CD4-positive, alpha-beta memory T cell (primary cell): ENCODE measurements around the gene IZUMO3. TPM values are rescaled to one million over a fixed set of nuclear protein-coding genes. Genes with fewer than 3 reads are reported as not detected.

Experiments used
- CTCF ChIA-PET: fragments of 350-600 bp; sonication (Branson Sonifier 250); formaldehyde crosslinking; loops from one replicate; lab custom pipeline; 2021; ENCODE audit warnings: inconsistent platforms; ENCODE audit not compliant: partially characterized antibody; lab: Charles Lee
- POLR2A ChIA-PET: fragments of 350-600 bp; sonication (Branson Sonifier 250); formaldehyde crosslinking; loops from one replicate; lab custom pipeline; 2021; ENCODE audit not compliant: partially characterized antibody; lab: Charles Lee
- DNase-seq, 5 donors: peaks; one replicate each; pipeline versions ENCODE4 v3.0.0 to v3.0.0-alpha.2; 2020 to 2022; ENCODE audit warnings: mixed read lengths in 1 of 5
- H3K27ac ChIP-seq: one replicate; pipeline ENCODE4 v1.7.0; 2013; ENCODE audit warnings: low read depth, low read length
- H3K27me3 ChIP-seq: 2 replicates; pipeline ENCODE4 v1.7.0; 2013; ENCODE audit warnings: mild to moderate bottlenecking, low read length, moderate library complexity; ENCODE audit not compliant: insufficient read depth
- H3K36me3 ChIP-seq: 2 replicates; pipeline ENCODE4 v1.7.0; 2013; ENCODE audit warnings: mild to moderate bottlenecking, low read length, moderate library complexity; ENCODE audit not compliant: insufficient read depth
- H3K4me1 ChIP-seq: 2 replicates; pipeline ENCODE4 v1.7.0; 2013; ENCODE audit warnings: mild to moderate bottlenecking, low read length, moderate library complexity; ENCODE audit not compliant: insufficient read depth
- H3K4me3 ChIP-seq, 2 donors: one replicate each; pipeline ENCODE4 v1.7.0; 2013; ENCODE audit warnings: low read length in 2 of 2, mild to moderate bottlenecking in 1 of 2
- H3K9me3 ChIP-seq, 2 donors: one replicate each; pipeline ENCODE4 v1.7.0; 2013; ENCODE audit warnings: low read length in 2 of 2, control low read depth in 1 of 2; ENCODE audit not compliant: control insufficient read depth in 1 of 2
- H3K27ac Mint-ChIP-seq, 7 donors: one replicate each; pipeline ENCODE4 v1.8.0; 2020 to 2021; ENCODE audit warnings: mixed read lengths in 7 of 7, mild to moderate bottlenecking in 6 of 7, inconsistent platforms in 3 of 7, moderate library complexity in 3 of 7
- H3K27me3 Mint-ChIP-seq, 2 donors: one replicate each; pipeline ENCODE4 v1.8.0; 2020 to 2021; ENCODE audit warnings: mixed read lengths in 2 of 2
- H3K36me3 Mint-ChIP-seq, 2 donors: one replicate each; pipeline ENCODE4 v1.8.0; 2020 to 2021; ENCODE audit warnings: mixed read lengths in 2 of 2, inconsistent platforms in 1 of 2, mild to moderate bottlenecking in 1 of 2
- H3K4me1 Mint-ChIP-seq, 4 donors: one replicate each; pipeline ENCODE4 v1.8.0; 2020 to 2021; ENCODE audit warnings: mixed read lengths in 4 of 4, mild to moderate bottlenecking in 1 of 4
- H3K4me3 Mint-ChIP-seq, 8 donors: one replicate each; pipeline ENCODE4 v1.8.0; 2020 to 2021; ENCODE audit warnings: mixed read lengths in 8 of 8, mild to moderate bottlenecking in 7 of 8, moderate library complexity in 6 of 8, inconsistent platforms in 3 of 8
- H3K9me3 Mint-ChIP-seq, 8 donors: one replicate each; pipeline ENCODE4 v1.8.0; 2020 to 2021; ENCODE audit warnings: mixed read lengths in 8 of 8, mild to moderate bottlenecking in 5 of 8, inconsistent platforms in 3 of 8, moderate library complexity in 1 of 8
- intact Hi-C: fragments of 100-400 bp; cut with micrococcal nuclease; formaldehyde crosslinking; loops from one replicate; pipeline ENCODE4 v1.15.1; 2023
- polyA plus RNA-seq, 2 donors: library from polyadenylated mRNA; unstranded; fragments of 300-500 nt; fragmentation: Illumina TruSeq; gene quantifications; one replicate each; pipeline ENCODE4 v1.2.3, GENCODE V29; 2021
- total RNA-seq, 2 experiments: library from RNA; stranded (reverse); gene quantifications; one replicate each; pipeline ENCODE4 v1.2.3, GENCODE V29; 2021

Gene IZUMO3
- total and polyA plus RNA-seq, 4 experiments from 2014 or later, result not detected

- intact Hi-C loops, result no loop called here
- Mint-ChIP-seq H3K4me3 (no peak overlapping the region), H3K27me3 (no peaks in the 10 kb centered on the region), H3K9me3 (peaks cover 9 to 29% (median 16%) of the 10 kb centered on the region in 8 donors), H3K27ac (no peak overlapping the region), H3K4me1 (no peaks in the 10 kb centered on the region), H3K36me3 (no peaks in the 10 kb centered on the region)
- Histone ChIP-seq H3K27me3 (no peaks in the 10 kb centered on the region), H3K9me3 (no peaks in the 10 kb centered on the region), H3K4me3 (no peak overlapping the region), H3K27ac (no peak overlapping the region), H3K36me3 (no peaks in the 10 kb centered on the region), H3K4me1 (no peaks in the 10 kb centered on the region)
- DNase-seq, result no peak
- ChIA-PET CTCF (no interaction called here), POLR2A (no interaction called here)
Measured at GRCh38 chr9:24509850-24510249, 35.8 kb downstream of the IZUMO3 start.

DNA sequence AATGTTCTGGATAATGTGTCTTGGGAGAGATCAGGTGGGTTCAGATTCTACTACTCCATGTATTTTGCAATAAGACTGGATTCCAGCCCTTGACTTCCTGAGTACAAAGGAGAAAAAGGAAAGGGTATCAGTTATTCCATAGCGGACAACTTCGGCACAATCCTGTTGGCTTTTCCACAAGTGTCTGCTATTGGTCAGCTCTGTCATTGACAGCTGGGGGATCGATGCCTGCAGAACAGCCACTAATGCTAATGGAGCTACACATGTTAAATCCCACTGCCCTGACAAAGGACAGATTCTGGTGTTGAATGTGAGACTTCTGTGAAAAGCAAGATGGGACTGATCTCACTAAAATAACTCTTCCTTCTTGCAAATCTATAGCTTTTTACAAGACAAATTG, 41.2 kb downstream of the IZUMO3 start:
- intact Hi-C loops, result no loop called here
- Mint-ChIP-seq H3K27me3 (no peaks in the 10 kb centered on the region), H3K27ac (no peak overlapping the region), H3K4me1 (no peaks in the 10 kb centered on the region), H3K36me3 (no peaks in the 10 kb centered on the region), H3K4me3 (no peak overlapping the region), H3K9me3 (peaks cover 2 to 21% (median 12%) of the 10 kb centered on the region in 8 donors)
- H3K9me3 ChIP-seq, result no peaks in the 10 kb centered on the region
- CTCF ChIA-PET, result no interaction called here
- no peak overlapping the region for H3K4me3 ChIP-seq
- POLR2A ChIA-PET, result no interaction called here
- no peaks in the 10 kb centered on the region for H3K27me3 ChIP-seq
- H3K36me3 ChIP-seq, result no peaks in the 10 kb centered on the region
- no peak overlapping the region for H3K27ac ChIP-seq
- no peak for DNase-seq
- no peaks in the 10 kb centered on the region for H3K4me1 ChIP-seq

GRCh38 chr9:24502206-24502937, 43.3 kb downstream of the IZUMO3 start:
- H3K27me3 Mint-ChIP-seq, result no peaks in the 10 kb centered on the region
- no peaks in the 10 kb centered on the region for H3K4me1 Mint-ChIP-seq
- H3K27me3 ChIP-seq, result no peaks in the 10 kb centered on the region
- no peak overlapping the region for H3K27ac ChIP-seq
- H3K9me3 Mint-ChIP-seq, result peaks cover 0 to 30% (median 10%) of the 10 kb centered on the region in 8 donors
- H3K27ac Mint-ChIP-seq, result no peak overlapping the region
- intact Hi-C loops, result no loop called here
- no peak overlapping the region for H3K4me3 Mint-ChIP-seq
- ChIA-PET CTCF (no interaction called here), POLR2A (no interaction called here)
- no peaks in the 10 kb centered on the region for H3K36me3 Mint-ChIP-seq
- no peak overlapping the region for H3K4me3 ChIP-seq
- H3K4me1 ChIP-seq, result no peaks in the 10 kb centered on the region
- no peaks in the 10 kb centered on the region for H3K9me3 ChIP-seq
- H3K36me3 ChIP-seq, result no peaks in the 10 kb centered on the region
- no peak for DNase-seq

- intact Hi-C loops, result no loop called here
- Histone ChIP-seq H3K27ac (no peak overlapping the region), H3K36me3 (no peaks in the 10 kb centered on the region), H3K4me3 (no peak overlapping the region), H3K27me3 (no peaks in the 10 kb centered on the region), H3K9me3 (no peaks in the 10 kb centered on the region), H3K4me1 (no peaks in the 10 kb centered on the region)
- ChIA-PET POLR2A (no interaction called here), CTCF (no interaction called here)
- Mint-ChIP-seq H3K27ac (no peak overlapping the region), H3K27me3 (no peaks in the 10 kb centered on the region), H3K4me1 (no peaks in the 10 kb centered on the region), H3K36me3 (no peaks in the 10 kb centered on the region), H3K9me3 (peaks cover 0 to 31% (median 11%) of the 10 kb centered on the region in 8 donors), H3K4me3 (no peak overlapping the region)
- no peak for DNase-seq
Measured at GRCh38 chr9:24500761-24501160, 44.9 kb downstream of the IZUMO3 start.

GRCh38 chr9:24498632-24499031, 47.1 kb downstream of the IZUMO3 start:
- ChIA-PET CTCF (no interaction called here), POLR2A (no interaction called here)
- Mint-ChIP-seq H3K4me1 (no peaks in the 10 kb centered on the region), H3K36me3 (no peaks in the 10 kb centered on the region), H3K9me3 (peaks cover 2 to 39% (median 12%) of the 10 kb centered on the region in 8 donors), H3K4me3 (no peak overlapping the region), H3K27ac (no peak overlapping the region), H3K27me3 (no peaks in the 10 kb centered on the region)
- no peaks in the 10 kb centered on the region for H3K27me3 ChIP-seq
- intact Hi-C loops, result no loop called here
- DNase-seq, result no peak
- no peak overlapping the region for H3K27ac ChIP-seq
- no peaks in the 10 kb centered on the region for H3K36me3 ChIP-seq
- H3K9me3 ChIP-seq, result no peaks in the 10 kb centered on the region
- H3K4me1 ChIP-seq, result no peaks in the 10 kb centered on the region
- no peak overlapping the region for H3K4me3 ChIP-seq

DNA sequence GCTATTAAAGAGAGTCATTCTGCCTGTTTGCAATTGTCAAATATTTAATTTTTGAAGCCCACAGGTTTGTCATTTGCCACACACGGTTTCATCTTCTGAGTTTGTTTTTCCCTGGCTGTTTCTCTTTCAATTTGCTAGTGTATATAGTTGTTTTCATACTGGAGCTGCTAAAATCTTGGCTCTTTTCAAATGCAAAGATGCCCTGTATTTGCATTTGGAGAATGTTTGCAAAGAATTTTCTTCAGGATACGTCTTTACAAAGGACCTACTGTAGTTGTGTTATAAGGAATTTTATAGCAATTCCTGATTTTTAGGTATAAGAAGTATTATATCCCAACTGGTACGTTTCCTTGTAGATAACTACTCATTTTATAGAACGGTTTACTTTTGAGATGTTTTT, 48.0 kb downstream of the IZUMO3 start:
- Histone ChIP-seq H3K36me3 (no peaks in the 10 kb centered on the region), H3K4me3 (no peak overlapping the region), H3K27ac (no peak overlapping the region), H3K9me3 (no peaks in the 10 kb centered on the region), H3K4me1 (no peaks in the 10 kb centered on the region), H3K27me3 (no peaks in the 10 kb centered on the region)
- Mint-ChIP-seq H3K27me3 (no peaks in the 10 kb centered on the region), H3K4me3 (no peak overlapping the region), H3K27ac (no peak overlapping the region), H3K36me3 (no peaks in the 10 kb centered on the region), H3K9me3 (peaks cover 2 to 47% (median 15%) of the 10 kb centered on the region in 8 donors), H3K4me1 (no peaks in the 10 kb centered on the region)
- POLR2A ChIA-PET, result no interaction called here
- no peak for DNase-seq
- intact Hi-C loops, result no loop called here
- CTCF ChIA-PET, result no interaction called here
